Uterus (tissue), 2 donors: ENCODE measurements around the gene MGAT4B.

Experiments used
- POLR2A ChIP-seq, 2 donors: fragments of 450-650 bp; IDR thresholded peaks; one replicate each; pipeline ENCODE4 v1.6.1; 2016; ENCODE audit warnings: antibody characterized with exemption in 2 of 2, mild to moderate bottlenecking in 1 of 2, moderate library complexity in 1 of 2
- TF ChIP-seq, protein P1 (sequence below), 4 experiments: fragments of 200-600 bp in 2 of 4; fragments of 450-650 bp in 2 of 4; sonication (generic) in 2 of 4; IDR thresholded peaks; one replicate each; pipeline ENCODE4 v1.5.1; 2016 to 2019; ENCODE audit warnings: antibody characterized with exemption in 4 of 4, mild to moderate bottlenecking in 2 of 4, moderate library complexity in 1 of 4

DNA sequence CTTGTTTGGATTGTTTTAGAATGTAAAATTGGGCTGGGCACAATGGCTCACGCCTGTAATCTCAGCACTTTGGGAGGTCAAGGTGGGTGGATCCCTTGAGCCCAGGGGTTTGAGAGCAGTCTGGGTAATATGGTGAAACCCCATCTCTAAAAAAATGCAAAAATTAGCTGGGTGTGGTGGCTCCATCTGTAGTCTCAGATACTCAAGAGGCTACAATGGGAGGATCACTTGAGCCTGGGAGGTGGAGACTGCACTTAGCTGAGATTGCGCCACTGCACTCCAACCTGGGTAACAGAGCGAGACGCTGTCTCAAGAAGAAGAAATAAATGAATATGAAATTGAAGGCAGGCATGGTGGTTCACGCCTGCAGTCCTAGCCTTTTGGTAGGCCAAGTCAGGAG is 52.7 kb downstream of the MGAT4B start:
- no peak for TF ChIP-seq POLR2A (IDR thresholded peaks at IDR 0.05)
- TF ChIP-seq, protein P1, sequence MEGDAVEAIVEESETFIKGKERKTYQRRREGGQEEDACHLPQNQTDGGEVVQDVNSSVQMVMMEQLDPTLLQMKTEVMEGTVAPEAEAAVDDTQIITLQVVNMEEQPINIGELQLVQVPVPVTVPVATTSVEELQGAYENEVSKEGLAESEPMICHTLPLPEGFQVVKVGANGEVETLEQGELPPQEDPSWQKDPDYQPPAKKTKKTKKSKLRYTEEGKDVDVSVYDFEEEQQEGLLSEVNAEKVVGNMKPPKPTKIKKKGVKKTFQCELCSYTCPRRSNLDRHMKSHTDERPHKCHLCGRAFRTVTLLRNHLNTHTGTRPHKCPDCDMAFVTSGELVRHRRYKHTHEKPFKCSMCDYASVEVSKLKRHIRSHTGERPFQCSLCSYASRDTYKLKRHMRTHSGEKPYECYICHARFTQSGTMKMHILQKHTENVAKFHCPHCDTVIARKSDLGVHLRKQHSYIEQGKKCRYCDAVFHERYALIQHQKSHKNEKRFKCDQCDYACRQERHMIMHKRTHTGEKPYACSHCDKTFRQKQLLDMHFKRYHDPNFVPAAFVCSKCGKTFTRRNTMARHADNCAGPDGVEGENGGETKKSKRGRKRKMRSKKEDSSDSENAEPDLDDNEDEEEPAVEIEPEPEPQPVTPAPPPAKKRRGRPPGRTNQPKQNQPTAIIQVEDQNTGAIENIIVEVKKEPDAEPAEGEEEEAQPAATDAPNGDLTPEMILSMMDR (IDR thresholded peaks at IDR 0.05), result no peak
